ENCODE data around the gene TMEM94. TPM values are rescaled to one million over a fixed set of nuclear protein-coding genes. Genes with fewer than 3 reads are reported as not detected.

Gene TMEM94
- total and polyA plus RNA-seq, 2 of the 13 experiments (the other 11 are each of a cell fraction or from before 2014, with no cell fraction given): 32.6 to 134 TPM

DNA sequence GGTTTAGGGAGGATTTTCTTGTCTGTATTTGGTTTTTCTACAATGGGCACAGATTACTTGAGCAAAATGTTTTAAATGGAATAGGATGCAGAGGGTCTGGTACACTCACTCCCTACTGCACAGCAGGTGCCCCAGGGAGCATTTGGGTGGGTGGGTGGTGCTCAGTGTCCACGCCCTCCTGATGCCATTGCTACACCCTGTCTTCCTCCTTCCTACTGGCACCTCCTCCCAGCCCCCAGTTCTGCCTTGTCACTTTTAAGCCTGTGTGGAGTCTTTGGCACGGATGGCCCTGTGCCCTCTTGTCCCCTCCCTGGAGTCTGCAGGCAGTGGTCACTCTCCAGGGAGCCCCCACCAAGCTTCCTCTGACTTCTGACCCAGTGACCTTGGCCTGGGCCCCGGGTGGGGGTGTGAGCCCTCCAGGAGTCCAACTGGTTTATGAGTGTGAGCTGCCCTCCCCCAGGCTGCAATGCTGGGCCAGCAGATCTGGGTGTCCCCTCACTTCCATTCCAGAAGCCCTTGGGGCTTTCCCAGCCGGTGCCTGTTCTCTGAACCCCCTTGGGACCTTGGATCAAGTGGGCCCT, 84.6 kb downstream of the TMEM94 start (continued):
- TF ChIP-seq, protein P1, sequence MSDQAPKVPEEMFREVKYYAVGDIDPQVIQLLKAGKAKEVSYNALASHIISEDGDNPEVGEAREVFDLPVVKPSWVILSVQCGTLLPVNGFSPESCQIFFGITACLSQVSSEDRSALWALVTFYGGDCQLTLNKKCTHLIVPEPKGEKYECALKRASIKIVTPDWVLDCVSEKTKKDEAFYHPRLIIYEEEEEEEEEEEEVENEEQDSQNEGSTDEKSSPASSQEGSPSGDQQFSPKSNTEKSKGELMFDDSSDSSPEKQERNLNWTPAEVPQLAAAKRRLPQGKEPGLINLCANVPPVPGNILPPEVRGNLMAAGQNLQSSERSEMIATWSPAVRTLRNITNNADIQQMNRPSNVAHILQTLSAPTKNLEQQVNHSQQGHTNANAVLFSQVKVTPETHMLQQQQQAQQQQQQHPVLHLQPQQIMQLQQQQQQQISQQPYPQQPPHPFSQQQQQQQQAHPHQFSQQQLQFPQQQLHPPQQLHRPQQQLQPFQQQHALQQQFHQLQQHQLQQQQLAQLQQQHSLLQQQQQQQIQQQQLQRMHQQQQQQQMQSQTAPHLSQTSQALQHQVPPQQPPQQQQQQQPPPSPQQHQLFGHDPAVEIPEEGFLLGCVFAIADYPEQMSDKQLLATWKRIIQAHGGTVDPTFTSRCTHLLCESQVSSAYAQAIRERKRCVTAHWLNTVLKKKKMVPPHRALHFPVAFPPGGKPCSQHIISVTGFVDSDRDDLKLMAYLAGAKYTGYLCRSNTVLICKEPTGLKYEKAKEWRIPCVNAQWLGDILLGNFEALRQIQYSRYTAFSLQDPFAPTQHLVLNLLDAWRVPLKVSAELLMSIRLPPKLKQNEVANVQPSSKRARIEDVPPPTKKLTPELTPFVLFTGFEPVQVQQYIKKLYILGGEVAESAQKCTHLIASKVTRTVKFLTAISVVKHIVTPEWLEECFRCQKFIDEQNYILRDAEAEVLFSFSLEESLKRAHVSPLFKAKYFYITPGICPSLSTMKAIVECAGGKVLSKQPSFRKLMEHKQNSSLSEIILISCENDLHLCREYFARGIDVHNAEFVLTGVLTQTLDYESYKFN (CRISPR knock-in tag; conservative IDR thresholded peaks at IDR 0.05): peak; percentile 77
- TF ChIP-seq KLF12 (CRISPR knock-in tag; IDR thresholded peaks at IDR 0.05; ENCODE audit: borderline replicate concordance) (no peak), ZNF124 (CRISPR knock-in tag; IDR thresholded peaks at IDR 0.05) (no peak), XBP1 (CRISPR knock-in tag; IDR thresholded peaks at IDR 0.05) (no peak), MTA3 (CRISPR knock-in tag; IDR thresholded peaks at IDR 0.05) (no peak), RBM39 (IDR thresholded peaks at IDR 0.05; ENCODE audit: low read depth, low read length, poor library complexity, severe bottlenecking) (no peak), ETV6 (CRISPR knock-in tag; conservative IDR thresholded peaks at IDR 0.05) (no peak), KDM1A (CRISPR knock-in tag; IDR thresholded peaks at IDR 0.05) (no peak), ZNF501 (CRISPR knock-in tag; IDR thresholded peaks at IDR 0.05) (no peak), SRY (CRISPR knock-in tag; IDR thresholded peaks at IDR 0.05) (no peak), ZNF556 (CRISPR knock-in tag; IDR thresholded peaks at IDR 0.05; ENCODE audit: borderline replicate concordance) (0 out of 2 replicates have a peak, but pooled peaks have one; percentile 31), NR2F2 (IDR thresholded peaks at IDR 0.05; ENCODE audit: borderline replicate concordance, low read depth) (peak; percentile 79), RAD21 (CRISPR knock-in tag; IDR thresholded peaks at IDR 0.05) (no peak), RELA (CRISPR knock-in tag; IDR thresholded peaks at IDR 0.05) (no peak), HOXA3 (CRISPR knock-in tag; IDR thresholded peaks at IDR 0.05) (peak; percentile 26; the same call in 1 of the 2 replicates)
- TF ChIP-seq, protein P2, sequence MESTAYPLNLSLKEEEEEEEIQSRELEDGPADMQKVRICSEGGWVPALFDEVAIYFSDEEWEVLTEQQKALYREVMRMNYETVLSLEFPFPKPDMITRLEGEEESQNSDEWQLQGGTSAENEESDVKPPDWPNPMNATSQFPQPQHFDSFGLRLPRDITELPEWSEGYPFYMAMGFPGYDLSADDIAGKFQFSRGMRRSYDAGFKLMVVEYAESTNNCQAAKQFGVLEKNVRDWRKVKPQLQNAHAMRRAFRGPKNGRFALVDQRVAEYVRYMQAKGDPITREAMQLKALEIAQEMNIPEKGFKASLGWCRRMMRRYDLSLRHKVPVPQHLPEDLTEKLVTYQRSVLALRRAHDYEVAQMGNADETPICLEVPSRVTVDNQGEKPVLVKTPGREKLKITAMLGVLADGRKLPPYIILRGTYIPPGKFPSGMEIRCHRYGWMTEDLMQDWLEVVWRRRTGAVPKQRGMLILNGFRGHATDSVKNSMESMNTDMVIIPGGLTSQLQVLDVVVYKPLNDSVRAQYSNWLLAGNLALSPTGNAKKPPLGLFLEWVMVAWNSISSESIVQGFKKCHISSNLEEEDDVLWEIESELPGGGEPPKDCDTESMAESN (CRISPR knock-in tag; conservative IDR thresholded peaks at IDR 0.05): no peak
- TF ChIP-seq, protein P3, sequence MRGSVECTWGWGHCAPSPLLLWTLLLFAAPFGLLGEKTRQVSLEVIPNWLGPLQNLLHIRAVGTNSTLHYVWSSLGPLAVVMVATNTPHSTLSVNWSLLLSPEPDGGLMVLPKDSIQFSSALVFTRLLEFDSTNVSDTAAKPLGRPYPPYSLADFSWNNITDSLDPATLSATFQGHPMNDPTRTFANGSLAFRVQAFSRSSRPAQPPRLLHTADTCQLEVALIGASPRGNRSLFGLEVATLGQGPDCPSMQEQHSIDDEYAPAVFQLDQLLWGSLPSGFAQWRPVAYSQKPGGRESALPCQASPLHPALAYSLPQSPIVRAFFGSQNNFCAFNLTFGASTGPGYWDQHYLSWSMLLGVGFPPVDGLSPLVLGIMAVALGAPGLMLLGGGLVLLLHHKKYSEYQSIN (CRISPR knock-in tag; IDR thresholded peaks at IDR 0.05; ENCODE audit: borderline replicate concordance): no peak
- TF ChIP-seq, protein P4, sequence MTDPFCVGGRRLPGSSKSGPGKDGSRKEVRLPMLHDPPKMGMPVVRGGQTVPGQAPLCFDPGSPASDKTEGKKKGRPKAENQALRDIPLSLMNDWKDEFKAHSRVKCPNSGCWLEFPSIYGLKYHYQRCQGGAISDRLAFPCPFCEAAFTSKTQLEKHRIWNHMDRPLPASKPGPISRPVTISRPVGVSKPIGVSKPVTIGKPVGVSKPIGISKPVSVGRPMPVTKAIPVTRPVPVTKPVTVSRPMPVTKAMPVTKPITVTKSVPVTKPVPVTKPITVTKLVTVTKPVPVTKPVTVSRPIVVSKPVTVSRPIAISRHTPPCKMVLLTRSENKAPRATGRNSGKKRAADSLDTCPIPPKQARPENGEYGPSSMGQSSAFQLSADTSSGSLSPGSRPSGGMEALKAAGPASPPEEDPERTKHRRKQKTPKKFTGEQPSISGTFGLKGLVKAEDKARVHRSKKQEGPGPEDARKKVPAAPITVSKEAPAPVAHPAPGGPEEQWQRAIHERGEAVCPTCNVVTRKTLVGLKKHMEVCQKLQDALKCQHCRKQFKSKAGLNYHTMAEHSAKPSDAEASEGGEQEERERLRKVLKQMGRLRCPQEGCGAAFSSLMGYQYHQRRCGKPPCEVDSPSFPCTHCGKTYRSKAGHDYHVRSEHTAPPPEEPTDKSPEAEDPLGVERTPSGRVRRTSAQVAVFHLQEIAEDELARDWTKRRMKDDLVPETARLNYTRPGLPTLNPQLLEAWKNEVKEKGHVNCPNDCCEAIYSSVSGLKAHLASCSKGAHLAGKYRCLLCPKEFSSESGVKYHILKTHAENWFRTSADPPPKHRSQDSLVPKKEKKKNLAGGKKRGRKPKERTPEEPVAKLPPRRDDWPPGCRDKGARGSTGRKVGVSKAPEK (CRISPR knock-in tag; IDR thresholded peaks at IDR 0.05; ENCODE audit: borderline replicate concordance): no peak
- TF ChIP-seq, protein P5, sequence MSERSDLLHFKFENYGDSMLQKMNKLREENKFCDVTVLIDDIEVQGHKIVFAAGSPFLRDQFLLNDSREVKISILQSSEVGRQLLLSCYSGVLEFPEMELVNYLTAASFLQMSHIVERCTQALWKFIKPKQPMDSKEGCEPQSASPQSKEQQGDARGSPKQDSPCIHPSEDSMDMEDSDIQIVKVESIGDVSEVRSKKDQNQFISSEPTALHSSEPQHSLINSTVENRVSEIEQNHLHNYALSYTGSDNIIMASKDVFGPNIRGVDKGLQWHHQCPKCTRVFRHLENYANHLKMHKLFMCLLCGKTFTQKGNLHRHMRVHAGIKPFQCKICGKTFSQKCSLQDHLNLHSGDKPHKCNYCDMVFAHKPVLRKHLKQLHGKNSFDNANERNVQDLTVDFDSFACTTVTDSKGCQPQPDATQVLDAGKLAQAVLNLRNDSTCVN (CRISPR knock-in tag; IDR thresholded peaks at IDR 0.05; ENCODE audit: borderline replicate concordance): no peak

Data from HepG2 (cell line).